Pancreas (tissue), 10 donors: ENCODE measurements around the gene MPZ. TPM values are rescaled to one million over a fixed set of nuclear protein-coding genes. Genes with fewer than 3 reads are reported as not detected.
"Not testable (repeated sequence)": the region's sequence is repeated elsewhere in the genome, so short reads cannot be mapped to it uniquely, and the experiment has no call there.

Source experiments
- ATAC-seq, 4 donors: fragments of 200-7000 bp; cut with Tn5 transposase; one replicate each; pipeline versions ENCODE4 v1.8.0 to v1.9.1; 2020; ENCODE audit warnings: mild to moderate bottlenecking in 4 of 4, moderate library complexity in 4 of 4
- DNase-seq, 6 donors: peaks; one replicate each; pipeline ENCODE4 v3.0.0-alpha.2; 2020
- FAIRE-seq: peaks from 2 replicates; lab custom pipeline; 2012; peaks lifted over from hg19 to GRCh38; lab: Jason Lieb, UNC
- H3K27ac ChIP-seq, 4 donors: fragments of 200-600 bp; sonication (generic); 1 replicate in 3 of 4; 2 replicates in 1 of 4; pipeline versions ENCODE4 v1.5.0 to v1.8.0; 2020
- H3K27me3 ChIP-seq, 4 donors: fragments of 200-600 bp; one replicate each; pipeline ENCODE4 v1.8.0; 2021
- H3K36me3 ChIP-seq, 3 donors: fragments of 200-600 bp; sonication (generic) in 1 of 3; one replicate each; pipeline versions ENCODE4 v1.5.0 to v1.8.0; 2020 to 2021
- H3K4me1 ChIP-seq, 3 donors: fragments of 200-600 bp; one replicate each; pipeline ENCODE4 v1.8.0; 2021
- H3K4me3 ChIP-seq, 4 donors: fragments of 200-600 bp; sonication (generic) in 2 of 4; one replicate each; pipeline versions ENCODE4 v1.5.0 to v1.8.0; 2020 to 2021
- H3K9me3 ChIP-seq, 4 donors: fragments of 200-600 bp; one replicate each; pipeline ENCODE4 v1.8.0; 2021
- WGBS, 2 donors: extraction: QIAGEN DNeasy Blood & Tissue Kit; methylation state at CpG; one replicate each; pipeline ENCODE4 v1.1.7; 2013; 5-methylcytosine and 5-hydroxymethylcytosine counted together
- intact Hi-C, 3 donors: fragments of 100-400 bp; cut with DNase I; formaldehyde crosslinking; loops; one replicate each; pipeline versions ENCODE4 v1.11.1 to v1.14.2; 2022
- polyA plus RNA-seq, 2 donors: library from polyadenylated mRNA; stranded (reverse); fragments of 200-250 nt; gene quantifications; one replicate each; pipeline ENCODE4 v1.2.3, GENCODE V29; 2013
- total RNA-seq, 6 donors: library from RNA; stranded (reverse); fragmentation: NEBNext Ultra II Directional in 4 of 6; extraction: Animal tissue kit (Norgen Biotek cat#: 25700) in 4 of 6; gene quantifications; one replicate each; pipeline versions ENCODE4 v1.2.1 to v1.2.4, GENCODE V29; 2021 to 2023
- TF ChIP-seq, protein P1 (sequence below), 4 donors: fragments of 200-600 bp; sonication (generic) in 3 of 4; IDR thresholded peaks; one replicate each; pipeline versions ENCODE4 v1.5.0 to v1.8.0; 2021; ENCODE audit warnings: antibody characterized with exemption in 4 of 4
- donor health status: healthy with polysubstance abuse.
- donor health status: DM: no; HTN: no; CAD: no; lungs with moderate emphysema.
- donor health status: DM: no; HTN: no; CAD: no.
- donor health status: control.
- donor health status: control.
- donor health status: Bipolar disorder and iron deficiency.
- donor health status: DM: yes; HTN: yes; CAD: no.
- donor health status: DM: no; HTN: no; CAD: no.
- donor health status: DM: no; HTN: no; CAD: no.
- donor health status: DM: yes; HTN: yes; CAD: no.

Gene MPZ
- total and polyA plus RNA-seq, 8 donors = 0.51 to 2.8 (median 1.4) TPM

DNA sequence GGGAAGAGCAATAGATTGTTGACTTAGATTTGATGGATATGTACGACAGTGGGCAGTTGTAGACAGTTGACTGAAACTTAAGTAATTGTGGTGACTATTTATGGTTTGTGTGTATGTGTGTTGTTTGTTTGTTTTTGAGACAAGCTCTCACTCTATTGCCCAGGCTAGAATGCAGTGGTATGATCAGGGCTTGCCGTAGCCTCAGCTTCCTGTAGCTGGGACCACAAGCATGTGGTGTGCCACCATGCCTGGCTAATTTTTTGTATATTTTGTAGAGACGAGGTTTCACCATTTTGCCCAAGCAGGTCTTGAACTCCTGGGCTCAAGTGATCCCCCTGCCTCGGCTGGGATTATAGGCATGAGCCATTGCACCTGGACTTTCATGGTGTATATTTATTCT, 14.3 kb upstream of the MPZ start:
- intact Hi-C loops = no loop called here
- WGBS, 2 donors = 86 to 90% methylated on average over 4 of the region's 4 CpGs
- DNase-seq (no peak), ATAC-seq (no peak), FAIRE-seq (no peak)
- no peaks in the 10 kb centered on the region for H3K9me3 ChIP-seq
- peaks cover 0 to 6% (median 4%) of the 10 kb centered on the region in 3 donors for H3K4me1 ChIP-seq
- H3K4me3 ChIP-seq = no peak overlapping the region
- H3K27me3 ChIP-seq = no peaks in the 10 kb centered on the region
- H3K36me3 ChIP-seq = peaks cover 0 to 4% (median under 1%) of the 10 kb centered on the region in 3 donors
- no peak overlapping the region for H3K27ac ChIP-seq
- TF ChIP-seq, protein P1, sequence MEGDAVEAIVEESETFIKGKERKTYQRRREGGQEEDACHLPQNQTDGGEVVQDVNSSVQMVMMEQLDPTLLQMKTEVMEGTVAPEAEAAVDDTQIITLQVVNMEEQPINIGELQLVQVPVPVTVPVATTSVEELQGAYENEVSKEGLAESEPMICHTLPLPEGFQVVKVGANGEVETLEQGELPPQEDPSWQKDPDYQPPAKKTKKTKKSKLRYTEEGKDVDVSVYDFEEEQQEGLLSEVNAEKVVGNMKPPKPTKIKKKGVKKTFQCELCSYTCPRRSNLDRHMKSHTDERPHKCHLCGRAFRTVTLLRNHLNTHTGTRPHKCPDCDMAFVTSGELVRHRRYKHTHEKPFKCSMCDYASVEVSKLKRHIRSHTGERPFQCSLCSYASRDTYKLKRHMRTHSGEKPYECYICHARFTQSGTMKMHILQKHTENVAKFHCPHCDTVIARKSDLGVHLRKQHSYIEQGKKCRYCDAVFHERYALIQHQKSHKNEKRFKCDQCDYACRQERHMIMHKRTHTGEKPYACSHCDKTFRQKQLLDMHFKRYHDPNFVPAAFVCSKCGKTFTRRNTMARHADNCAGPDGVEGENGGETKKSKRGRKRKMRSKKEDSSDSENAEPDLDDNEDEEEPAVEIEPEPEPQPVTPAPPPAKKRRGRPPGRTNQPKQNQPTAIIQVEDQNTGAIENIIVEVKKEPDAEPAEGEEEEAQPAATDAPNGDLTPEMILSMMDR (IDR thresholded peaks at IDR 0.05) = no peak

DNA sequence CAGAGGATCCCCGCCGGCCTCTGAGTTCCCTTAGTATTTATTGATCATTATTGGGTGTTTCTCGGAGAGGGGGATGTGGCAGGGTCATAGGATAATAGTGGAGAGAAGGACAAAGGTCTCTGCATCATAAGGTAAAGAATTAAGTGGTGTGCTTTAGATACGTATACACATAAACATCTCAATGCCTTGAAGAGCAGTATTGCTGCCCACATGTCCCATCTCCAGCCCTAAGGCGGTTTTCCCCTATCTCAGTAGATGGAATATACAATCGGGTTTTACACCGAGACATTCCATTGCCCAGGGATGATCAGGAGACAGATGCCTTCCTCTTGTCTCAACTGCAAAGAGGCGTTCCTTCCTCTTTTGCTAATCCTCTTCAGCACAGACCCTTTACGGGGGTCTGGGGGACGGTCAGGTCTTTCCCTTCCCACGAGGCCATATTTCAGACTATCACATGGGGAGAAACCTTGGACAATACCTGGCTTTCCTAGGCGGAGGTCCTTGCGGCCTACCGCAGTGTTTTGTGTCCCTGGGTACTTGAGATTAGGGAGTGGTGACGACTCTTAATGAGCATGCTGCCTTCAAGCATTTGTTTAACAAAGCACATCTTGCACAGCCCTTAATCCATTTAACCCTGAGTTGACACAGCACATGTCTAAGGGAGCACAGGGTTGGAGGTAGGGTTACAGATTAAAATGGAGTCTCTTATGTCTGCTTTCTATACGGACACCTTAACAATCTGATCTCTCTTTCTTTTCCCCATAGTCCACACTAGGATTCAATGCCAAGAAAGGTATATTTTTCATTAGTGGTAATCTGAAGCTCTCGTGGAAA, 6.3 kb upstream of the MPZ start:
- intact Hi-C loops, ATAC-seq, H3K36me3 ChIP-seq, DNase-seq, FAIRE-seq, H3K4me3 ChIP-seq, H3K27me3 ChIP-seq, H3K9me3 ChIP-seq, H3K27ac ChIP-seq: not testable (repeated sequence)
- peaks cover 14 to 27% (median 16%) of the 10 kb centered on the region in 3 donors for H3K4me1 ChIP-seq
- 69 to 77% methylated on average over 17 of the region's 17 CpGs for WGBS, 2 donors

DNA sequence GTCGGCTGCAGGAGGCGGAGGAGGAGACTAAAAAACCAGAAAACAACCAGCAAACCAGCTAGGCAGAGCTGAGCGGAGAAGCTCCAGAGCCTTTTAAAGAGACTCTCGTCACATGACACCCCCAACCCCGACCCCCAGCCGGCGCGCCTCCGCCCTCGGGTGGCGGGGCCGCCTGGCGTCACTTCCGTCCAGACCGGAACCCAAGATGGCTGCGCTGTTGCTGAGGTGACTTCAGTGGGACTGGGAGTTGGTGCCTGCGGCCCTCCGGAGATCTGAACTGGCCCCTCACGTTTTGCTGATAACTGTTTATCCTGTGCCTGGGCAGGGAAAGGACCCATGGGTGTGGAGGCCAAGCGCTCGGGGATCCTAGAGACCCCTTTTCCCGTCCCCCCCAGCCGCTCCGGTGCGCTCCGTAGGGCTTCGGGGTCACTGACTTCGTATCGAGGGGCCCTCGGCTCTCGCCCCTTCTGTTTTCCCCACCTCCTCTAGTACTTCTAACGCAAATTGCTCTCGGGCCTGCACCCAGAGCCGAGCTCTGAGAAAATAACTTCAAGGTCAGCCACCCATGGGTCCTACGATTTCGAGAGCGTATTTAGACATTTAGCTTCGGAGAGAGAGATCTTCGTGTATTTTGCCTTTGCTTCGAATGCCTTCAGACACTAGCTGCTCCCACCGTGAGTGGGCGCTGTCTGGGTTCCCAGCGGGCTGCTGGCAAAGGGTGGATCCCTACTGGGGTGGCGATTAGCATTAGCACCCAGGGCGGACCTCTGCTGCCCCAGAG, 4.6 kb upstream of the MPZ start, which contains the start of gene SDHC:
Gene SDHC, plus strand, starts transcription at position 181 of the 781 bp plus-strand sequence. Its CDS starts 25 bp downstream, at position 206.
- peak within 1 kb of the TSS; percentile 81 to 94 (median 88) for H3K27ac ChIP-seq
- intact Hi-C loops = no loop called here
- no peaks in the 10 kb centered on the region for H3K9me3 ChIP-seq
- peak within 1 kb of the TSS; percentile 58 to 90 (median 80) for H3K4me3 ChIP-seq
- TF ChIP-seq, protein P1 (IDR thresholded peaks at IDR 0.05) = no peak
- ATAC-seq (peak; percentile 99 to 100 (median 99)), FAIRE-seq (peak; percentile 17), DNase-seq (peak; percentile 87 to 95 (median 90))
- WGBS, 2 donors = 0% methylated on average over 44 to 45 of the region's 45 CpGs
- H3K4me1 ChIP-seq = peaks cover 14 to 25% (median 16%) of the 10 kb centered on the region in 3 donors
- no peaks in the 10 kb centered on the region for H3K36me3 ChIP-seq
- no peaks in the 10 kb centered on the region for H3K27me3 ChIP-seq

DNA sequence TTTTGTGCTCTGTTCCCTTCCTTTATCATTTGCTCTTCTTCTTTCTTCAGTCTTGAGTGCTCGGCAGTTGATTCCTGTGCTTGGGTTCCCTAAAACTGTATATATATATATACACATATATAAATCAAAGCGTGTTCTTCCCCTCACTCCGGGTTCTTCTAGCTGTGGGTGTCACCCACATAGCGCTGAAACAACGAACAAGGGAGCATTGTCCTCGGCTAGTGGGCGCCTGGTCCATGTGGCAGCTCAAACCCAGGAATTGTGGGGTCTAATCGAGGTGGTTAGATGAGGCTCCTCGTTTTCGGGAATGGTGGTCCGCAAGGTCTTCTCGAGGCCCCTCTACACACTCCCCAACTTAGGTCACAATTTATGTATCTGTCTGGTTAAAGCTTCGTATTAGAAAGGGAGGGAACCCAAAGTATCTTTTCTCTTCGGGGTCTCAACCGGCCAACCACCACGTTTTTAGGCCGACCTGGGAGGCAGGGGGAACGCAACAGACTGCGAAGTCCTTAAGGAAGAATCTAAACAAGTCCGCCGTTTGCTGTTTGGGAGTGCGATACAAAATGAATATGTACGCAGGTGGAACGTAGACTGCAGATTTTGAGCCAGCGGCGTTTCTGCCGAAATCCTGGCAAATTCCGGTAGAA, 3.9 kb upstream of the MPZ start:
- ATAC-seq (peak; percentile 4 to 27 (median 17)), FAIRE-seq (no peak), DNase-seq (no peak)
- Histone ChIP-seq H3K27ac (peak overlapping the region; percentile 81 to 94 (median 88)), H3K4me3 (peak overlapping the region; percentile 58 to 90 (median 80)), H3K27me3 (no peaks in the 10 kb centered on the region), H3K9me3 (no peaks in the 10 kb centered on the region), H3K36me3 (no peaks in the 10 kb centered on the region), H3K4me1 (peaks cover 9 to 18% (median 14%) of the 10 kb centered on the region in 3 donors)
- TF ChIP-seq, protein P1 (IDR thresholded peaks at IDR 0.05) = no peak
- 20 to 25% methylated on average over 28 of the region's 28 CpGs for WGBS, 2 donors
- intact Hi-C loops = no loop called here
